Measurements from ENCODE around the gene ATP8A2. TPM values are rescaled to one million over a fixed set of nuclear protein-coding genes. Genes with fewer than 3 reads are reported as not detected.

Gene ATP8A2
- total and polyA plus RNA-seq, 9 of the 15 experiments (the other 6 are each of a cell fraction or from before 2014, with no cell fraction given), result under 0.01 to 0.33 (median 0.06) TPM; not detected in 4

DNA sequence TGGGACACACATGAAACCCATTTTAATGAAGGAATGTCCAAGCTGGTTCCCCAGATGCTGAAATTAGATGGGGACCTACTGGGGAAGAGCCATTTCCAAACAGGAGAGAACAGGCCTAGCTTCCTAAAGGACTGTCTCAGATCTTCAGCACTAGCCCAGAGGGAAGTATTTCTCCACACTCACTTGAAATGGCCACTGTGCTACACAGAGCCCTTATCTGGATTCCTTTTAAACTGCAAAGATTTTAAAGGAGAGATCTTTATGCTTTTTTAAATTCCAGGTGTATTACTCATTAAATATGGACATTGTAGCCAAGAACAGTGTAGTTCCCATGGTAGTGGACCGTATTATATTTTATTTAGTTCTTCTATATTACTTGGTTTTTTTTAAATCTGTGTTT, 424.7 kb downstream of the ATP8A2 start:
- Histone ChIP-seq H3K79me2 (ENCODE audit: control insufficient read depth, insufficient read depth, low read length) (no peaks in the 10 kb centered on the region), H2AFZ (ENCODE audit: low read depth, low read length) (no peak overlapping the region), H3K4me2 (ENCODE audit: insufficient read depth, low read length) (no peak overlapping the region), H3K9ac (ENCODE audit: insufficient read depth in 1 of 2, low read depth in 2 of 2, low read length in 2 of 2) (no peak overlapping the region), H3K4me1 (replicated peaks in 1 of 2; ENCODE audit: control insufficient read depth in 2 of 2, insufficient read depth in 2 of 2, low read length in 2 of 2) (no peaks in the 10 kb centered on the region), H3K4me3 (no peak overlapping the region), H3K9me1 (ENCODE audit: control insufficient read depth, insufficient read depth, low read length) (no peaks in the 10 kb centered on the region), H3K27ac (ENCODE audit: extremely low read depth, low read depth, low read length) (no peak overlapping the region), H3K36me3 (ENCODE audit: control insufficient read depth, insufficient read depth, low read length) (no peaks in the 10 kb centered on the region), H3K9me3 (replicated peaks; ENCODE audit: control insufficient read depth, insufficient read depth, low read depth, low read length) (no peaks in the 10 kb centered on the region), H4K20me1 (replicated peaks; ENCODE audit: control insufficient read depth, insufficient read depth, low read length) (no peaks in the 10 kb centered on the region), H3K27me3 (ENCODE audit: control insufficient read depth in 2 of 2, insufficient read depth in 2 of 2, low read length in 2 of 2) (no peaks in the 10 kb centered on the region)
- ChIA-PET CTCF (ENCODE audit: low intra/inter-chr PET ratio) (no interaction called here), POLR2A (no interaction called here)
- in situ Hi-C loops (cut with MboI) (no loop called here), intact Hi-C loops (cut with micrococcal nuclease) (no loop called here)
- no peak for TF ChIP-seq ZNF143 (CRISPR knock-in tag; IDR thresholded peaks at IDR 0.05)
- TF ChIP-seq ERF (CRISPR knock-in tag; IDR thresholded peaks at IDR 0.05), result no peak
- no peak for TF ChIP-seq KLF10 (CRISPR knock-in tag; IDR thresholded peaks at IDR 0.05)
- TF ChIP-seq ZNF436 (CRISPR knock-in tag; IDR thresholded peaks at IDR 0.05), result no peak
- 8% methylated on average over 1 of the region's 1 CpG for WGBS (ENCODE audit: insufficient coverage, low coverage, missing lambda C conversion rate)
- FAIRE-seq (no peak), DNase-seq (ENCODE audit: extremely low read depth in 1 of 4, low spot score in 3 of 4) (no peak), ATAC-seq (no peak)
- BruUV-seq (replicated peaks), result no TSS peak

DNA sequence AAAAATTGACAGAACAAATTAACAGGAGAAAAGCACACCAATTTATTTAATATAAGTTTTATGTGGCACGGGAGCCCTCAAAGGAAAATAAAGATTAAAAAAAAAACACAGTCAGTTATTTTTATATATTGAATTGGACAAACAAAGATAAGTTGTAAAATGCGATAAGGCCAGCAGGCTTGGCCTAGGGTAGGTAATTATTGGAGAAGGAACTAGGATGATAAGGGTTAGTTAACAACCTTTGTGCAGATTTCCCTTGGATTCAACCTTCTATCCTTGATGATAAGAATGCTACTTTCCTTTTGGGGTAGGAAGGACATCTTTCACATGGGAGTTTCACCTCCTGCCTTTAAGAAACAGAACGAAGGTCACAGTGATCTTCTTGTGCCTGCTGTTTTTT, 427.2 kb downstream of the ATP8A2 start:
- H3K9ac ChIP-seq (ENCODE audit: insufficient read depth in 1 of 2, low read depth in 2 of 2, low read length in 2 of 2), result no peak overlapping the region
- FAIRE-seq, result no peak
- no peaks in the 10 kb centered on the region for H3K79me2 ChIP-seq (ENCODE audit: control insufficient read depth, insufficient read depth, low read length)
- H3K27ac ChIP-seq (ENCODE audit: extremely low read depth, low read depth, low read length), result no peak overlapping the region
- H3K9me3 ChIP-seq (replicated peaks; ENCODE audit: control insufficient read depth, insufficient read depth, low read depth, low read length), result no peaks in the 10 kb centered on the region
- BruUV-seq (replicated peaks), result no TSS peak
- no peaks in the 10 kb centered on the region for H3K27me3 ChIP-seq (ENCODE audit: control insufficient read depth in 2 of 2, insufficient read depth in 2 of 2, low read length in 2 of 2)
- H4K20me1 ChIP-seq (replicated peaks; ENCODE audit: control insufficient read depth, insufficient read depth, low read length), result no peaks in the 10 kb centered on the region
- H3K4me3 ChIP-seq, result no peak overlapping the region
- intact Hi-C loops (cut with micrococcal nuclease) (no loop called here), in situ Hi-C loops (cut with MboI) (no loop called here)
- CTCF ChIA-PET (ENCODE audit: low intra/inter-chr PET ratio), result no interaction called here
- no peak for ATAC-seq
- H3K9me1 ChIP-seq (ENCODE audit: control insufficient read depth, insufficient read depth, low read length), result no peaks in the 10 kb centered on the region
- 0% methylated on average over 3 of the region's 3 CpGs for WGBS (ENCODE audit: insufficient coverage, low coverage, missing lambda C conversion rate)
- H2AFZ ChIP-seq (ENCODE audit: low read depth, low read length), result no peak overlapping the region
- no peak for DNase-seq (ENCODE audit: extremely low read depth in 1 of 4, low spot score in 3 of 4)
- H3K36me3 ChIP-seq (ENCODE audit: control insufficient read depth, insufficient read depth, low read length), result no peaks in the 10 kb centered on the region
- no peak overlapping the region for H3K4me2 ChIP-seq (ENCODE audit: insufficient read depth, low read length)
- no peaks in the 10 kb centered on the region for H3K4me1 ChIP-seq (replicated peaks in 1 of 2; ENCODE audit: control insufficient read depth in 2 of 2, insufficient read depth in 2 of 2, low read length in 2 of 2)
- POLR2A ChIA-PET, result no interaction called here
- TF ChIP-seq CEBPG (CRISPR knock-in tag; IDR thresholded peaks at IDR 0.05) (no peak), CEBPG (tag; conservative IDR thresholded peaks at IDR 0.05 in 1 of 2, IDR thresholded peaks at IDR 0.05 in 1 of 2) (no peak), ZNF431 (CRISPR knock-in tag; IDR thresholded peaks at IDR 0.05) (no peak), PYGO2 (tag; IDR thresholded peaks at IDR 0.05) (no peak), SMAD1 (IDR thresholded peaks at IDR 0.05; ENCODE audit: low read depth, low read length, partially characterized antibody) (no peak), MAFK (IDR thresholded peaks at IDR 0.05; ENCODE audit: low read length) (no peak), ZNF518B (CRISPR knock-in tag; IDR thresholded peaks at IDR 0.05) (no peak), NCOR1 (IDR thresholded peaks at IDR 0.05) (no peak)
- TF ChIP-seq, protein P1, sequence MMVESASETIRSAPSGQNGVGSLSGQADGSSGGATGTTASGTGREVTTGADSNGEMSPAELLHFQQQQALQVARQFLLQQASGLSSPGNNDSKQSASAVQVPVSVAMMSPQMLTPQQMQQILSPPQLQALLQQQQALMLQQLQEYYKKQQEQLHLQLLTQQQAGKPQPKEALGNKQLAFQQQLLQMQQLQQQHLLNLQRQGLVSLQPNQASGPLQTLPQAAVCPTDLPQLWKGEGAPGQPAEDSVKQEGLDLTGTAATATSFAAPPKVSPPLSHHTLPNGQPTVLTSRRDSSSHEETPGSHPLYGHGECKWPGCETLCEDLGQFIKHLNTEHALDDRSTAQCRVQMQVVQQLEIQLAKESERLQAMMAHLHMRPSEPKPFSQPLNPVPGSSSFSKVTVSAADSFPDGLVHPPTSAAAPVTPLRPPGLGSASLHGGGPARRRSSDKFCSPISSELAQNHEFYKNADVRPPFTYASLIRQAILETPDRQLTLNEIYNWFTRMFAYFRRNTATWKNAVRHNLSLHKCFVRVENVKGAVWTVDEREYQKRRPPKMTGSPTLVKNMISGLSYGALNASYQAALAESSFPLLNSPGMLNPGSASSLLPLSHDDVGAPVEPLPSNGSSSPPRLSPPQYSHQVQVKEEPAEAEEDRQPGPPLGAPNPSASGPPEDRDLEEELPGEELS (CRISPR knock-in tag; IDR thresholded peaks at IDR 0.05; ENCODE audit: borderline replicate concordance), result no peak

All from K562 (cell line).